Loucy (cell line): Measurements from ENCODE around the gene LIMA1.

ENCODE experiments used
- H2AFZ ChIP-seq: fragments of 200-600 bp; sonication (generic); 2 replicates; pipeline ENCODE4 v1.6.0; 2016; ENCODE audit warnings: antibody characterized with exemption, mild to moderate bottlenecking, low read length, moderate library complexity
- H3F3A ChIP-seq: fragments of 200-600 bp; 2 replicates; pipeline ENCODE4 v1.6.0; 2016; ENCODE audit warnings: antibody characterized with exemption, low read depth, mild to moderate bottlenecking
- H3K27me3 ChIP-seq: fragments of 200-600 bp; sonication (generic); 2 replicates; pipeline ENCODE4 v1.6.1; 2014; ENCODE audit warnings: low read length, mild to moderate bottlenecking; ENCODE audit not compliant: insufficient read depth, poor library complexity, severe bottlenecking
- H3K36me3 ChIP-seq: fragments of 200-600 bp; sonication (generic); 2 replicates; pipeline ENCODE4 v1.6.1; 2016; ENCODE audit warnings: low read length; ENCODE audit not compliant: insufficient read depth
- H3K4me1 ChIP-seq: fragments of 200-600 bp; sonication (generic); 2 replicates; pipeline ENCODE4 v1.5.1; 2014; ENCODE audit warnings: low read length, mild to moderate bottlenecking; ENCODE audit not compliant: insufficient read depth, poor library complexity, severe bottlenecking
- H3K4me2 ChIP-seq: fragments of 200-600 bp; sonication (generic); 2 replicates; pipeline ENCODE4 v1.6.0; 2014; ENCODE audit warnings: antibody characterized with exemption, low read length, low read depth, mild to moderate bottlenecking; ENCODE audit not compliant: poor library complexity, severe bottlenecking
- H3K4me3 ChIP-seq: fragments of 200-600 bp; sonication (generic); 2 replicates; pipeline ENCODE4 v1.5.1; 2014; ENCODE audit warnings: low read length, mild to moderate bottlenecking, mixed read lengths; ENCODE audit not compliant: poor library complexity, severe bottlenecking
- H3K79me2 ChIP-seq: fragments of 200-600 bp; sonication (generic); 2 replicates; pipeline ENCODE4 v1.6.1; 2014; ENCODE audit warnings: low read length; ENCODE audit not compliant: insufficient read depth
- H3K9ac ChIP-seq: fragments of 200-600 bp; sonication (generic); 2 replicates; pipeline ENCODE4 v1.6.0; 2014; ENCODE audit warnings: mild to moderate bottlenecking, low read depth, low read length, moderate library complexity; ENCODE audit not compliant: poor library complexity, severe bottlenecking
- H3K9me2 ChIP-seq: fragments of 200-600 bp; sonication (generic); replicated peaks from 2 replicates; pipeline ENCODE4 v1.6.1; 2016; ENCODE audit warnings: low read depth, low read length, mixed read lengths
- H3K9me3 ChIP-seq: fragments of 200-600 bp; sonication (generic); 2 replicates; pipeline ENCODE4 v1.6.1; 2014; ENCODE audit warnings: mild to moderate bottlenecking, antibody characterized with exemption, low read length, low read depth; ENCODE audit not compliant: insufficient read depth
- H4K20me1 ChIP-seq: fragments of 200-600 bp; sonication (generic); 2 replicates; pipeline ENCODE4 v1.6.0; 2014; ENCODE audit warnings: antibody characterized with exemption, low read length, mild to moderate bottlenecking; ENCODE audit not compliant: insufficient read depth, poor library complexity, severe bottlenecking
- EZH2phosphoT487 ChIP-seq: fragments of 200-600 bp; IDR thresholded peaks from 2 replicates; pipeline ENCODE4 v1.6.1; 2018; ENCODE audit warnings: antibody characterized with exemption, mild to moderate bottlenecking, moderate library complexity, borderline replicate concordance
- TF ChIP-seq, protein P1 (sequence below): fragments of 200-600 bp; sonication (generic); conservative IDR thresholded peaks from 2 replicates; pipeline ENCODE4 v1.5.1; 2014; ENCODE audit warnings: mild to moderate bottlenecking, antibody characterized with exemption, low read length

The LIMA1 gene

GRCh38 chr12:50186681-50187080 is 96.6 kb downstream of the LIMA1 start:
- H3F3A ChIP-seq: peaks cover 3% of the 10 kb centered on the region
- peaks cover 52% of the 10 kb centered on the region for H3K4me1 ChIP-seq
- no peaks in the 10 kb centered on the region for H3K27me3 ChIP-seq
- no peak overlapping the region for H2AFZ ChIP-seq
- H3K9me3 ChIP-seq: no peaks in the 10 kb centered on the region
- H3K79me2 ChIP-seq: no peaks in the 10 kb centered on the region
- no peak overlapping the region for H3K9ac ChIP-seq
- no peaks in the 10 kb centered on the region for H4K20me1 ChIP-seq
- TF ChIP-seq, protein P1, sequence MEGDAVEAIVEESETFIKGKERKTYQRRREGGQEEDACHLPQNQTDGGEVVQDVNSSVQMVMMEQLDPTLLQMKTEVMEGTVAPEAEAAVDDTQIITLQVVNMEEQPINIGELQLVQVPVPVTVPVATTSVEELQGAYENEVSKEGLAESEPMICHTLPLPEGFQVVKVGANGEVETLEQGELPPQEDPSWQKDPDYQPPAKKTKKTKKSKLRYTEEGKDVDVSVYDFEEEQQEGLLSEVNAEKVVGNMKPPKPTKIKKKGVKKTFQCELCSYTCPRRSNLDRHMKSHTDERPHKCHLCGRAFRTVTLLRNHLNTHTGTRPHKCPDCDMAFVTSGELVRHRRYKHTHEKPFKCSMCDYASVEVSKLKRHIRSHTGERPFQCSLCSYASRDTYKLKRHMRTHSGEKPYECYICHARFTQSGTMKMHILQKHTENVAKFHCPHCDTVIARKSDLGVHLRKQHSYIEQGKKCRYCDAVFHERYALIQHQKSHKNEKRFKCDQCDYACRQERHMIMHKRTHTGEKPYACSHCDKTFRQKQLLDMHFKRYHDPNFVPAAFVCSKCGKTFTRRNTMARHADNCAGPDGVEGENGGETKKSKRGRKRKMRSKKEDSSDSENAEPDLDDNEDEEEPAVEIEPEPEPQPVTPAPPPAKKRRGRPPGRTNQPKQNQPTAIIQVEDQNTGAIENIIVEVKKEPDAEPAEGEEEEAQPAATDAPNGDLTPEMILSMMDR: no peak
- TF ChIP-seq EZH2phosphoT487: no peak
- no peaks in the 10 kb centered on the region for H3K9me2 ChIP-seq
- peaks cover 4% of the 10 kb centered on the region; the same call in 1 of the 2 replicates for H3K36me3 ChIP-seq
- H3K4me2 ChIP-seq: no peak overlapping the region
- H3K4me3 ChIP-seq: no peak overlapping the region

- Histone ChIP-seq H3K9ac (no peak overlapping the region), H3K9me2 (no peaks in the 10 kb centered on the region), H3K4me2 (no peak overlapping the region), H3K36me3 (peaks cover 8% of the 10 kb centered on the region; the same call in 1 of the 2 replicates), H4K20me1 (no peaks in the 10 kb centered on the region), H3K4me3 (no peak overlapping the region), H3K27me3 (no peaks in the 10 kb centered on the region), H2AFZ (no peak overlapping the region), H3K79me2 (no peaks in the 10 kb centered on the region), H3K9me3 (no peaks in the 10 kb centered on the region), H3F3A (peaks cover 3% of the 10 kb centered on the region), H3K4me1 (peaks cover 52% of the 10 kb centered on the region)
- TF ChIP-seq EZH2phosphoT487: no peak
- TF ChIP-seq, protein P1: no peak
Observed at GRCh38 chr12:50185970-50186663, 97.2 kb downstream of the LIMA1 start.

DNA sequence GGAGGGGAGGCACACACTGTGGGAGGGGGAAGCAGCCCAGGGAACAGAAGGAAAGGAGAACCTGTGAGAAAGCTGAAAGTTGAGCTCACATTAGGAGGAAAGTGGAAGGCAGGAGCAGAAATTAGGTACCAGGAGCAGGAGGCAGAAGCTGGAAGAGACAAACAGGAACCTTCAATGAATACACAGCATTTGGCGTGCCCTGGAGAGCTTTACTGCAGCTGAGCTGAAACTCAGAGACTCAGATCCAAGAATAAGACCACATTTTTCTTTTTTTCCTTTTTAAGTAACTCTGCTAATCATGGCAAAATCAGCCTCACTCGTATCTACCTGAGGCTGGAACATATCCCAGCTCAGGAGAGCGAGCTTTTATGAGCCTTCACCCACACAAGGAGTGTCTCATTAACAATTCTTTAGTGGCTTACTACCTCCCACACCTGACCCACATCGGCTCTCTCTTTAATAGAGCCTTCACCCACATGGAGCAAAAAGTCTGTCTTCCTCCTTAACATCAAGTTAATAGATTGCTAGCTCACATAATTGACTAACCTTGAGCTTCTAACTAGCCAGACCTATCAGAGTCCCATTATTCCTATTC is 97.9 kb downstream of the LIMA1 start:
- Histone ChIP-seq H3K9me3 (no peaks in the 10 kb centered on the region), H3K9ac (no peak overlapping the region), H3K4me2 (no peak overlapping the region), H3K4me1 (peaks cover 52% of the 10 kb centered on the region), H3F3A (peaks cover 3% of the 10 kb centered on the region), H3K4me3 (no peak overlapping the region), H4K20me1 (no peaks in the 10 kb centered on the region), H3K9me2 (no peaks in the 10 kb centered on the region), H3K79me2 (no peaks in the 10 kb centered on the region), H3K36me3 (peaks cover 8% of the 10 kb centered on the region; the same call in 1 of the 2 replicates), H2AFZ (no peak overlapping the region), H3K27me3 (no peaks in the 10 kb centered on the region)
- TF ChIP-seq, protein P1: no peak
- TF ChIP-seq EZH2phosphoT487: no peak
